Myocyte (in vitro differentiated cells): ENCODE data around the gene IGF2. TPM values are rescaled to one million over a fixed set of nuclear protein-coding genes. Genes with fewer than 3 reads are reported as not detected.
"Not testable (repeated sequence)": the region's sequence is repeated elsewhere in the genome, so short reads cannot be mapped to it uniquely, and the experiment has no call there.

Experiments used
- DNase-seq: peaks from one replicate; pipeline ENCODE4 v3.0.0-alpha.2; 2012; ENCODE audit warnings: low read depth
- polyA plus RNA-seq: library from polyadenylated mRNA; unstranded; fragments of >200 nt; gene quantifications from one replicate; pipeline ENCODE4 v1.2.1, GENCODE V29; 2012; ENCODE audit warnings: missing spikeins
- total RNA-seq: library from RNA; depleted of rRNA; stranded (reverse); fragments of >200 nt; gene quantifications from 2 replicates; pipeline ENCODE4 v1.2.3, GENCODE V29; 2014

IGF2 gene
- 330 and 438 TPM in 2 replicates for total RNA-seq
- polyA plus RNA-seq, result 915 TPM

- peak; percentile 60 for DNase-seq
Measured at GRCh38 chr11:2139123-2139521, at the start of gene IGF2. IGF2 (minus strand) TSS chr11:2139389; CDS start chr11:2135523, 3,866 bp downstream.

GRCh38 chr11:2188745-2189144 is 49.6 kb upstream of the IGF2 start:
- DNase-seq, result no peak

- DNase-seq, result no peak
Measured at GRCh38 chr11:2187280-2187707, 48.1 kb upstream of the IGF2 start.

- no peak for DNase-seq
Measured at GRCh38 chr11:2186669-2187279, 47.6 kb upstream of the IGF2 start.

GRCh38 chr11:2185324-2186085 is 46.3 kb upstream of the IGF2 start:
- no peak for DNase-seq

- no peak for DNase-seq
Measured at GRCh38 chr11:2182692-2183474, 43.7 kb upstream of the IGF2 start.

GRCh38 chr11:2182075-2182474 is 42.9 kb upstream of the IGF2 start:
- no peak for DNase-seq

GRCh38 chr11:2180789-2181370 is 41.7 kb upstream of the IGF2 start:
- no peak for DNase-seq

GRCh38 chr11:2180347-2180746 is 41.2 kb upstream of the IGF2 start:
- DNase-seq, result no peak

- DNase-seq, result no peak
Measured at GRCh38 chr11:2179516-2179915, 40.3 kb upstream of the IGF2 start.

- DNase-seq, result peak; percentile 79
Measured at GRCh38 chr11:2178906-2179494, 39.8 kb upstream of the IGF2 start.

- not testable (repeated sequence) for DNase-seq
Measured at GRCh38 chr11:2178055-2178773, 39.0 kb upstream of the IGF2 start.

GRCh38 chr11:2177076-2177475 is 37.9 kb upstream of the IGF2 start:
- no peak for DNase-seq

- DNase-seq, result no peak
Measured at GRCh38 chr11:2176389-2176900, 37.3 kb upstream of the IGF2 start.

- DNase-seq, result peak; percentile 92
Measured at GRCh38 chr11:2175659-2176058, 36.5 kb upstream of the IGF2 start.

GRCh38 chr11:2174361-2174760 is 35.2 kb upstream of the IGF2 start:
- no peak for DNase-seq

- no peak for DNase-seq
Measured at GRCh38 chr11:2173761-2174160, 34.6 kb upstream of the IGF2 start.

- DNase-seq, result no peak
Measured at GRCh38 chr11:2173150-2173693, 34.0 kb upstream of the IGF2 start.

- DNase-seq, result no peak
Measured at GRCh38 chr11:2172676-2173075, 33.5 kb upstream of the IGF2 start.

- no peak for DNase-seq
Measured at GRCh38 chr11:2171591-2172003, 32.4 kb upstream of the IGF2 start, which contains the start of gene TH. TH (minus strand) TSS chr11:2171815; CDS start chr11:2171786, 29 bp downstream.
